Measurements from ENCODE around the gene TEX35. TPM values are rescaled to one million over a fixed set of nuclear protein-coding genes. Genes with fewer than 3 reads are reported as not detected.

TEX35 gene
- total RNA-seq, 1 experiment from 2014 or later: not detected

GRCh38 chr1:178465011-178465410 lies 47.9 kb upstream of the TEX35 start:
- H3K36me3 ChIP-seq (ENCODE audit: low read depth): peaks cover 20% of the 10 kb centered on the region; the same call in 1 of the 2 replicates
- H3K4me1 ChIP-seq (replicated peaks; ENCODE audit: insufficient read depth): no peaks in the 10 kb centered on the region
- no peaks in the 10 kb centered on the region for H3K9me3 ChIP-seq (ENCODE audit: insufficient read depth, low read depth)
- BruUV-seq (replicated peaks): no TSS peak
- H3K4me2 ChIP-seq: no peak overlapping the region
- H4K20me1 ChIP-seq (ENCODE audit: insufficient read depth): no peaks in the 10 kb centered on the region
- intact Hi-C loops (cut with micrococcal nuclease; ENCODE audit: unreplicated experiment): no loop called here
- no peak overlapping the region for H2AFZ ChIP-seq
- ChIA-PET CTCF (interaction anchor here (0.6 kb wide), 1 partner anchor 85 kb away, joined by 5 read pairs; no protein-coding TSS in a partner anchor), POLR2A (ENCODE audit: unreplicated experiment) (interaction anchor here (0.6 to 0.7 kb wide), 2 partner anchors 14 to 535 kb away, joined by 6 to 7 read pairs; no protein-coding TSS in a partner anchor)
- H3K9me2 ChIP-seq (ENCODE audit: insufficient read depth): no peaks in the 10 kb centered on the region
- no peak overlapping the region for H3K4me3 ChIP-seq
- no peaks in the 10 kb centered on the region for H3F3A ChIP-seq (ENCODE audit: insufficient read depth, low read depth)
- no peak for TF ChIP-seq CTCF (conservative IDR thresholded peaks at IDR 0.05)
- TF ChIP-seq EZH2 (IDR thresholded peaks at IDR 0.05; ENCODE audit: low read depth): no peak
- H3K79me2 ChIP-seq (ENCODE audit: low read depth): no peaks in the 10 kb centered on the region
- H3K27me3 ChIP-seq (ENCODE audit: insufficient read depth, low read depth): no peaks in the 10 kb centered on the region
- no peak for DNase-seq
- H3K27ac ChIP-seq: no peak overlapping the region

DNA sequence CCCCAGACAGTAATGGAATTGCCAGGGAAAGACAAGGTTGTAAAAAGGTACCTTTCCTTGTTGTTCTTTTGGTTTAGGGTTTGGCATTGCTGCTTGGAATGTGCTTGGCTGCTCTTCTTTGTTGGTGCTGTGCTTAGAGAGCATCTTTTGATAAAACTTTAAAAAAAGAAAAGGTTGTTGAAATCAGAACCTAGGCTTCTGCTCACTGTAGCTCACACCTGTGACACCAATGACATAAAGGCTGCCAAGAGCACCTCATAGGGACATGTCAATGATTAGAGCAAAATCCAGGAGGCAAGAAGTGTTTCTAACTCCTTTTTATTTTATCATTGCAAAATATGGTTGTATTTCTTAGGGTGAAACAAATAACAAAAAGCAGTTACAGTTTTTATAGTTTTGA lies 45.1 kb upstream of the TEX35 start:
- TF ChIP-seq EZH2 (IDR thresholded peaks at IDR 0.05; ENCODE audit: low read depth) (no peak), CTCF (conservative IDR thresholded peaks at IDR 0.05) (no peak)
- CTCF ChIA-PET: no interaction called here
- POLR2A ChIA-PET (ENCODE audit: unreplicated experiment): no interaction called here

GRCh38 chr1:178470411-178470960 lies 42.4 kb upstream of the TEX35 start:
- intact Hi-C loops (cut with micrococcal nuclease; ENCODE audit: unreplicated experiment): no loop called here
- Histone ChIP-seq H3K79me2 (ENCODE audit: low read depth) (no peaks in the 10 kb centered on the region), H3K27ac (no peak overlapping the region), H3K4me2 (no peak overlapping the region), H3K36me3 (ENCODE audit: low read depth) (peaks cover 30% of the 10 kb centered on the region), H3K9me3 (ENCODE audit: insufficient read depth, low read depth) (no peaks in the 10 kb centered on the region), H3K4me3 (no peak overlapping the region), H2AFZ (no peak overlapping the region), H3K27me3 (ENCODE audit: insufficient read depth, low read depth) (no peaks in the 10 kb centered on the region), H3K4me1 (replicated peaks; ENCODE audit: insufficient read depth) (no peaks in the 10 kb centered on the region), H3K9me2 (ENCODE audit: insufficient read depth) (no peaks in the 10 kb centered on the region), H3F3A (ENCODE audit: insufficient read depth, low read depth) (no peaks in the 10 kb centered on the region), H4K20me1 (ENCODE audit: insufficient read depth) (no peaks in the 10 kb centered on the region)
- BruUV-seq (replicated peaks): no TSS peak
- TF ChIP-seq CTCF (conservative IDR thresholded peaks at IDR 0.05) (no peak), EZH2 (IDR thresholded peaks at IDR 0.05; ENCODE audit: low read depth) (no peak)
- ChIA-PET CTCF (no interaction called here), POLR2A (ENCODE audit: unreplicated experiment) (no interaction called here)
- DNase-seq: no peak

More for the DNA sequence above, 45.1 kb upstream of the TEX35 start:
- DNase-seq: no peak
- BruUV-seq (replicated peaks): no TSS peak
- no peaks in the 10 kb centered on the region for H3F3A ChIP-seq (ENCODE audit: insufficient read depth, low read depth)
- no peak overlapping the region for H3K27ac ChIP-seq
- H3K79me2 ChIP-seq (ENCODE audit: low read depth): no peaks in the 10 kb centered on the region
- no peaks in the 10 kb centered on the region for H3K9me2 ChIP-seq (ENCODE audit: insufficient read depth)
- no peak overlapping the region for H2AFZ ChIP-seq
- no peaks in the 10 kb centered on the region for H3K27me3 ChIP-seq (ENCODE audit: insufficient read depth, low read depth)
- no peak overlapping the region for H3K4me3 ChIP-seq
- H4K20me1 ChIP-seq (ENCODE audit: insufficient read depth): no peaks in the 10 kb centered on the region
- intact Hi-C loops (cut with micrococcal nuclease; ENCODE audit: unreplicated experiment): no loop called here
- no peaks in the 10 kb centered on the region for H3K4me1 ChIP-seq (replicated peaks; ENCODE audit: insufficient read depth)
- H3K9me3 ChIP-seq (ENCODE audit: insufficient read depth, low read depth): no peaks in the 10 kb centered on the region
- no peak overlapping the region for H3K4me2 ChIP-seq
- H3K36me3 ChIP-seq (ENCODE audit: low read depth): peaks cover 20% of the 10 kb centered on the region
